Gastroesophageal sphincter (tissue), 4 donors: ENCODE results near the gene RPL10. TPM values are rescaled to one million over a fixed set of nuclear protein-coding genes. Genes with fewer than 3 reads are reported as not detected.

Experiments used
- ATAC-seq: fragments of 150-250 bp; one replicate; pipeline ENCODE4 v1.9.1; 2016; ENCODE audit warnings: mild to moderate bottlenecking, moderate library complexity
- H3K27ac ChIP-seq, 4 donors: fragments of 200-600 bp; sonication (generic) in 3 of 4; 1 replicate in 3 of 4; 2 replicates in 1 of 4; pipeline ENCODE4 v1.5.1; 2016 to 2019
- H3K27me3 ChIP-seq: fragments of 200-600 bp; sonication (generic); one replicate; pipeline ENCODE4 v1.5.1; 2019
- H3K36me3 ChIP-seq, 2 donors: fragments of 200-600 bp; sonication (generic); one replicate each; pipeline ENCODE4 v1.5.1; 2019; ENCODE audit warnings: control low read depth in 1 of 2
- H3K4me1 ChIP-seq, 3 donors: fragments of 200-600 bp; sonication (generic); 1 replicate in 2 of 3; 2 replicates in 1 of 3; pipeline ENCODE4 v1.5.1; 2016 to 2019; ENCODE audit warnings: control low read depth in 2 of 3
- H3K4me3 ChIP-seq, 2 donors: fragments of 200-600 bp; sonication (generic); one replicate each; pipeline ENCODE4 v1.5.1; 2019; ENCODE audit warnings: mild to moderate bottlenecking in 1 of 2, moderate library complexity in 1 of 2
- H3K9me3 ChIP-seq, 3 donors: fragments of 200-600 bp; sonication (generic); one replicate each; pipeline ENCODE4 v1.5.1; 2017 to 2019; ENCODE audit warnings: control low read depth in 2 of 3
- CTCF ChIP-seq, 4 experiments: fragments of 200-600 bp in 2 of 4; fragments of 450-650 bp in 2 of 4; sonication (generic) in 1 of 4; IDR thresholded peaks; one replicate each; pipeline ENCODE4 v1.5.1; 2017 to 2019; ENCODE audit warnings: antibody characterized with exemption in 4 of 4, mild to moderate bottlenecking in 2 of 4, moderate library complexity in 2 of 4
- EP300 ChIP-seq: sonication (generic); formaldehyde crosslinking; IDR thresholded peaks from one replicate; pipeline ENCODE4 v1.6.1; 2017; ENCODE audit warnings: antibody characterized with exemption, mild to moderate bottlenecking
- POLR2A ChIP-seq, 2 donors: fragments of 450-650 bp; IDR thresholded peaks; one replicate each; pipeline ENCODE4 v1.6.1; 2017; ENCODE audit warnings: antibody characterized with exemption in 2 of 2, mild to moderate bottlenecking in 2 of 2, moderate library complexity in 1 of 2
- POLR2AphosphoS5 ChIP-seq: sonication (generic); formaldehyde crosslinking; IDR thresholded peaks from one replicate; pipeline ENCODE4 v1.6.1; 2017; ENCODE audit warnings: antibody characterized with exemption
- WGBS, 2 donors: methylation state at CpG; one replicate each; pipeline ENCODE4 v1.1.5; 2018; ENCODE audit warnings: low coverage in 1 of 2; 5-methylcytosine and 5-hydroxymethylcytosine counted together
- total RNA-seq, 4 donors: library from RNA; depleted of rRNA; stranded (reverse); fragments of >200 nt; gene quantifications; one replicate each; pipeline ENCODE4 v1.1.0, GENCODE V29; 2016

Gene RPL10
- total RNA-seq, 4 donors from 2014 or later = 3,970 to 7,427 (median 5,392) TPM

- ATAC-seq = no peak
- peaks cover 0 to 14% (median 0%) of the 10 kb centered on the region in 3 donors for H3K4me1 ChIP-seq
- no peaks in the 10 kb centered on the region for H3K27me3 ChIP-seq
- H3K36me3 ChIP-seq = peaks cover 0 to 71% of the 10 kb centered on the region in 2 donors
- H3K4me3 ChIP-seq = no peak overlapping the region
- no peaks in the 10 kb centered on the region for H3K9me3 ChIP-seq
- TF ChIP-seq POLR2AphosphoS5 = peak; percentile 24
- TF ChIP-seq EP300 = no peak
- H3K27ac ChIP-seq = peak overlapping the region in 3 of 4 donors; percentile 78 to 99 (median 94)
- 60% methylated on average over 1 of the region's 19 CpGs; no CpG with 5 or more reads in 1 of the 2 donors for WGBS, 2 donors
These were observed 47.6 kb upstream of the RPL10 start for GRCh38 chrX:154350429-154351182.

- no peaks in the 10 kb centered on the region for H3K9me3 ChIP-seq
- peak overlapping the region in 3 of 4 donors; percentile 78 to 99 (median 94) for H3K27ac ChIP-seq
- 90% methylated on average over 6 of the region's 30 CpGs; no CpG with 5 or more reads in 1 of the 2 donors for WGBS, 2 donors
- TF ChIP-seq EP300 (no peak), CTCF (IDR thresholded peaks at IDR 0.05) (no peak), POLR2AphosphoS5 (no peak), POLR2A (IDR thresholded peaks at IDR 0.05) (no peak)
- H3K36me3 ChIP-seq = peaks cover 0 to 79% of the 10 kb centered on the region in 2 donors
- no peak for ATAC-seq
- no peak overlapping the region for H3K4me3 ChIP-seq
- peaks cover 0 to 22% (median 0%) of the 10 kb centered on the region in 3 donors for H3K4me1 ChIP-seq
- no peaks in the 10 kb centered on the region for H3K27me3 ChIP-seq
These were observed 46.8 kb upstream of the RPL10 start for GRCh38 chrX:154351183-154352011.

GRCh38 chrX:154352012-154352401, 46.2 kb upstream of the RPL10 start:
- Histone ChIP-seq H3K27me3 (no peaks in the 10 kb centered on the region), H3K4me1 (peaks cover 0 to 28% (median 0%) of the 10 kb centered on the region in 3 donors), H3K36me3 (peaks cover 0 to 85% of the 10 kb centered on the region in 2 donors), H3K27ac (peak overlapping the region in 3 of 4 donors; percentile 78 to 99 (median 94)), H3K9me3 (no peaks in the 10 kb centered on the region), H3K4me3 (no peak overlapping the region)
- no CpG with 5 or more reads among the region's 14 CpGs for WGBS, 2 donors
- TF ChIP-seq CTCF (IDR thresholded peaks at IDR 0.05) = no peak
- TF ChIP-seq POLR2A (IDR thresholded peaks at IDR 0.05) = no peak
- no peak for TF ChIP-seq EP300
- no peak for TF ChIP-seq POLR2AphosphoS5
- no peak for ATAC-seq

GRCh38 chrX:154352466-154352865, 45.7 kb upstream of the RPL10 start:
- Histone ChIP-seq H3K36me3 (peaks cover 0 to 90% of the 10 kb centered on the region in 2 donors), H3K9me3 (no peaks in the 10 kb centered on the region), H3K4me1 (peaks cover 0 to 33% (median 0%) of the 10 kb centered on the region in 3 donors), H3K4me3 (no peak overlapping the region), H3K27me3 (no peaks in the 10 kb centered on the region), H3K27ac (peak overlapping the region in 3 of 4 donors; percentile 78 to 99 (median 94))
- TF ChIP-seq POLR2A (IDR thresholded peaks at IDR 0.05) (no peak), CTCF (IDR thresholded peaks at IDR 0.05) (no peak), EP300 (no peak), POLR2AphosphoS5 (no peak)
- no peak for ATAC-seq
- no CpG with 5 or more reads among the region's 13 CpGs for WGBS, 2 donors

GRCh38 chrX:154353172-154353843, 44.9 kb upstream of the RPL10 start:
- no peaks in the 10 kb centered on the region for H3K9me3 ChIP-seq
- no peak for ATAC-seq
- no peak overlapping the region for H3K4me3 ChIP-seq
- H3K27ac ChIP-seq = peak overlapping the region in 3 of 4 donors; percentile 78 to 99 (median 94)
- WGBS, 2 donors = no CpG with 5 or more reads among the region's 24 CpGs
- peaks cover 0 to 98% of the 10 kb centered on the region in 2 donors for H3K36me3 ChIP-seq
- no peaks in the 10 kb centered on the region for H3K27me3 ChIP-seq
- no peak for TF ChIP-seq POLR2A (IDR thresholded peaks at IDR 0.05)
- peak; percentile 3 for TF ChIP-seq POLR2AphosphoS5
- no peak for TF ChIP-seq EP300
- no peak for TF ChIP-seq CTCF (IDR thresholded peaks at IDR 0.05)
- peaks cover 0 to 42% (median 0%) of the 10 kb centered on the region in 3 donors for H3K4me1 ChIP-seq
